HepG2 (cell line): ENCODE results near the gene SNX9. TPM values are rescaled to one million over a fixed set of nuclear protein-coding genes. Genes with fewer than 3 reads are reported as not detected.

Source experiments
- ATAC-seq: fragments of 200-7000 bp; cut with Tn5 transposase; 3 replicates; pipeline ENCODE4 v1.9.1; 2020; ENCODE audit warnings: mild to moderate bottlenecking, moderate library complexity
- BruUV-seq: library from RNA; stranded (reverse); fragments of 400-500 nt; replicated peaks from 2 replicates; lab custom pipeline; 2021; lab: Mats Ljungman, UMichigan
- CTCF ChIA-PET: fragments of 300-600 bp; formaldehyde crosslinking; extraction: SDS; loops from one replicate; lab custom pipeline; 2021; ENCODE audit warnings: low total read pairs, inconsistent platforms, low intra/inter-chr PET ratio; lab: Yijun Ruan, JAX
- POLR2A ChIA-PET: fragments of 350-600 bp; sonication (Branson Sonifier 250); formaldehyde crosslinking; loops from one replicate; lab custom pipeline; 2020; ENCODE audit warnings: antibody characterized with exemption, inconsistent platforms; lab: Yijun Ruan, JAX
- DNase-seq: peaks from one replicate; pipeline ENCODE4 v3.0.0-alpha.2; 2015; ENCODE audit warnings: low spot score
- FAIRE-seq: peaks from 3 replicates; lab custom pipeline; 2011; peaks lifted over from hg19 to GRCh38; lab: Jason Lieb, UNC
- H2AFZ ChIP-seq: one replicate; pipeline ENCODE4 v1.6.1; 2011; ENCODE audit warnings: low read length, inconsistent platforms
- H3K27ac ChIP-seq: fragments of 300-600 bp; 3 replicates; pipeline ENCODE4 v1.8.0; 2011; ENCODE audit warnings: mixed run types, mild to moderate bottlenecking, mixed read lengths, low read length, inconsistent platforms; ENCODE audit not compliant: insufficient read depth; ENCODE audit errors: extremely low read length
- H3K27me3 ChIP-seq, 2 experiments: fragments of 200-600 bp in 1 of 2; 2 replicates in 1 of 2; 3 replicates in 1 of 2; pipeline versions ENCODE4 v1.6.0 to v1.8.0; 2011; ENCODE audit warnings: low read length in 2 of 2, mild to moderate bottlenecking in 2 of 2, moderate library complexity in 2 of 2, inconsistent platforms in 1 of 2; ENCODE audit not compliant: insufficient read depth in 2 of 2, control insufficient read depth in 1 of 2
- H3K36me3 ChIP-seq, 2 experiments: fragments of 200-600 bp in 1 of 2; replicated peaks in 1 of 2; 2 replicates in 1 of 2; 3 replicates in 1 of 2; pipeline versions ENCODE4 v1.5.1 to v1.8.0; 2011; ENCODE audit warnings: low read length in 2 of 2, inconsistent platforms in 1 of 2; ENCODE audit not compliant: insufficient read depth in 2 of 2, control insufficient read depth in 1 of 2
- H3K4me1 ChIP-seq: 2 replicates; pipeline ENCODE4 v1.5.1; 2012; ENCODE audit warnings: low read length, inconsistent platforms; ENCODE audit not compliant: insufficient read depth
- H3K4me2 ChIP-seq: 2 replicates; pipeline ENCODE4 v1.6.0; 2011; ENCODE audit warnings: low read depth, low read length, inconsistent platforms
- H3K4me3 ChIP-seq, 3 experiments: fragments of 200-600 bp in 1 of 3; sonication (generic), shearing (Covaris generic) in 1 of 3; replicated peaks in 1 of 3; 2 replicates each; pipeline ENCODE4 v1.5.1; 2011 to 2016; ENCODE audit warnings: low read length in 3 of 3, inconsistent platforms in 2 of 3, low read depth in 2 of 3, mild to moderate bottlenecking in 2 of 3, control low read depth in 1 of 3, mixed read lengths in 1 of 3; ENCODE audit not compliant: insufficient read depth in 1 of 3
- H3K79me2 ChIP-seq: one replicate; pipeline ENCODE4 v1.6.1; 2011; ENCODE audit warnings: low read length, inconsistent platforms; ENCODE audit not compliant: insufficient read depth
- H3K9ac ChIP-seq: 2 replicates; pipeline ENCODE4 v1.6.0; 2011; ENCODE audit warnings: mild to moderate bottlenecking, low read depth, low read length, inconsistent platforms; ENCODE audit not compliant: insufficient read depth
- H3K9me3 ChIP-seq: 2 replicates; pipeline ENCODE4 v1.5.1; 2012; ENCODE audit warnings: mild to moderate bottlenecking, low read length
- H4K20me1 ChIP-seq: 2 replicates; pipeline ENCODE4 v1.6.0; 2011; ENCODE audit warnings: inconsistent platforms, mild to moderate bottlenecking, low read length, moderate library complexity; ENCODE audit not compliant: insufficient read depth
- DNMT1 ChIP-seq: sonication (generic); formaldehyde crosslinking; IDR thresholded peaks from 2 replicates; pipeline ENCODE4 v1.5.1; 2020; ENCODE audit warnings: mild to moderate bottlenecking, missing genetic modification reagents
- DPF2 ChIP-seq: sonication (generic); formaldehyde crosslinking; IDR thresholded peaks from 2 replicates; pipeline ENCODE4 v1.4.0; 2020; ENCODE audit warnings: mild to moderate bottlenecking, low read depth, missing genetic modification reagents, borderline replicate concordance
- FLYWCH1 ChIP-seq: sonication (generic); formaldehyde crosslinking; IDR thresholded peaks from 2 replicates; pipeline ENCODE4 v1.8.1; 2023; ENCODE audit warnings: mild to moderate bottlenecking, missing genetic modification reagents
- FOXC1 ChIP-seq: sonication (generic); formaldehyde crosslinking; IDR thresholded peaks from 2 replicates; pipeline ENCODE4 v1.8.0; 2022; ENCODE audit warnings: mild to moderate bottlenecking, missing genetic modification reagents, borderline replicate concordance
- HNRNPL ChIP-seq: fragments of 200-400 bp; formaldehyde crosslinking; IDR thresholded peaks from 2 replicates; pipeline ENCODE4 v1.6.1; 2017; ENCODE audit warnings: mild to moderate bottlenecking, low read depth, low read length
- IRF1 ChIP-seq: sonication (generic); formaldehyde crosslinking; IDR thresholded peaks from 2 replicates; pipeline ENCODE4 v1.4.0; 2020; ENCODE audit warnings: low read depth, mild to moderate bottlenecking, missing genetic modification reagents
- MXD3 ChIP-seq: IDR thresholded peaks from 2 replicates; pipeline ENCODE4 v1.6.1; 2016; ENCODE audit warnings: mild to moderate bottlenecking, missing biosample characterization, missing genetic modification reagents
- USF2 ChIP-seq, 2 experiments: sonication (generic) in 1 of 2; formaldehyde crosslinking in 1 of 2; IDR thresholded peaks; 2 replicates each; pipeline versions ENCODE4 v1.5.1 to v1.6.1; 2011 to 2020; ENCODE audit warnings: borderline replicate concordance in 1 of 2, low read depth in 1 of 2, low read length in 1 of 2, mild to moderate bottlenecking in 1 of 2, missing genetic modification reagents in 1 of 2, moderate library complexity in 1 of 2
- ZNF205 ChIP-seq: IDR thresholded peaks from 2 replicates; pipeline ENCODE4 v1.6.1; 2018; ENCODE audit warnings: missing biosample characterization, missing genetic modification reagents
- ZNF275 ChIP-seq: sonication (generic); formaldehyde crosslinking; IDR thresholded peaks from 2 replicates; pipeline ENCODE4 v1.8.0; 2022; ENCODE audit warnings: missing genetic modification reagents, mild to moderate bottlenecking, inconsistent platforms, borderline replicate concordance
- ZNF280B ChIP-seq: sonication (generic); formaldehyde crosslinking; IDR thresholded peaks from 2 replicates; pipeline ENCODE4 v1.5.0; 2020; ENCODE audit warnings: missing genetic modification reagents, mild to moderate bottlenecking, borderline replicate concordance
- ZNF292 ChIP-seq: sonication (generic); formaldehyde crosslinking; IDR thresholded peaks from 2 replicates; pipeline ENCODE4 v1.8.1; 2022; ENCODE audit warnings: mild to moderate bottlenecking, low read depth, missing genetic modification reagents, borderline replicate concordance
- ZSCAN21 ChIP-seq: sonication (generic); formaldehyde crosslinking; IDR thresholded peaks from 2 replicates; pipeline ENCODE4 v1.8.0; 2022; ENCODE audit warnings: mild to moderate bottlenecking, missing genetic modification reagents, moderate library complexity, borderline replicate concordance
- WGBS: methylation state at CpG from one replicate; pipeline ENCODE4 v1.1.6; 2017; ENCODE audit warnings: low lambda C conversion rate; 5-methylcytosine and 5-hydroxymethylcytosine counted together
- in situ Hi-C: cut with HindIII; loops from 2 replicates; pipeline ENCODE4 v1.10.0; 2017; ENCODE audit warnings: low pct_unique_long_range_greater_than_20kb; ENCODE audit not compliant: extremely low pct_ligation_motif_present
- intact Hi-C: fragments of 100-400 bp; cut with micrococcal nuclease; formaldehyde crosslinking; loops from one replicate; pipeline ENCODE4 v1.10.0; 2022; ENCODE audit not compliant: unreplicated experiment
- polyA plus RNA-seq, 8 experiments: library from polyadenylated mRNA; depleted of rRNA in 3 of 8; stranded (reverse) in 7 of 8; unstranded in 1 of 8; fragments of >200 nt; fragmentation: Illumina TruSeq in 4 of 8; extraction: Trizol in 4 of 8; gene quantifications; 2 replicates each; pipeline versions ENCODE4 v1.2.1 to v1.2.3, GENCODE V29; 2011 to 2016; ENCODE audit warnings: low read depth in 4 of 8, missing spikeins in 1 of 8, mixed read lengths in 1 of 8; ENCODE audit not compliant: insufficient read depth in 1 of 8
- total RNA-seq, 5 experiments: library from RNA; depleted of rRNA; stranded (reverse); fragments of >200 nt; fragmentation: Illumina TruSeq; extraction: Trizol; gene quantifications; 2 replicates each; pipeline ENCODE4 v1.2.3, GENCODE V29; 2016; ENCODE audit warnings: low read depth in 1 of 5

Gene SNX9
- total and polyA plus RNA-seq, 2 of the 13 experiments (the other 11 are each of a cell fraction or from before 2014, with no cell fraction given), result 21.9 to 36.0 TPM

DNA sequence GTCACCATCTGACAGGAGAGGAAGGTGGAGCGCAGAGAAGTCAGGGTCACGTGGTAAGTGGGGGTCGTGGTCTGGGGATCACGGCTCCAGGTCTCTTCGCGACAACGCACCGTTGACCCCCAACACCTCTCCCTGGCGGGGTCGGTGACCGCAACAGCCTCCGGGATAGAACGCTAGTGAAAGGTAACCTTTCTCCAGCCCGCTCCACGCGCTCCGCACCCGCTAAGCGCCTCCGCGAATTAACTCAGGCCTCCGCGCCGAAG lies 158.0 kb downstream of the SNX9 start:
- no peak; the same call in 2 of the 3 replicates for ATAC-seq
- in situ Hi-C loops, result loop anchor here (5.0 kb wide), 1 partner anchor 91 kb away; no protein-coding TSS in a partner anchor
- H3K36me3 ChIP-seq, result no peaks in the 10 kb centered on the region
- peak overlapping the region; percentile 95 for H3K4me2 ChIP-seq
- peak overlapping the region; percentile 2 to 88 (median 77); a peak in 5 of 6 replicates for H3K4me3 ChIP-seq
- peaks cover 36% of the 10 kb centered on the region for H3K79me2 ChIP-seq
- WGBS, result 47% methylated on average over 24 of the region's 24 CpGs
- FAIRE-seq, result no peak
- peaks cover 82% of the 10 kb centered on the region for H3K4me1 ChIP-seq
- DNase-seq, result no peak
- no peak overlapping the region for H2AFZ ChIP-seq
- H3K9ac ChIP-seq, result peak overlapping the region; percentile 97
- H3K9me3 ChIP-seq, result no peaks in the 10 kb centered on the region
- POLR2A ChIA-PET, result interaction anchor here (0.9 to 16.1 kb wide), 6 partner anchors 12 to 90 kb away, joined by 3 to 345 read pairs (median 8); no protein-coding TSS in a partner anchor
- BruUV-seq, result no TSS peak
- intact Hi-C loops, result loop anchor here (1.0 kb wide), 1 partner anchor 91 kb away; no protein-coding TSS in a partner anchor
- H4K20me1 ChIP-seq, result no peaks in the 10 kb centered on the region
- no peak overlapping the region for H3K27ac ChIP-seq
- CTCF ChIA-PET, result interaction anchor here (2.9 kb wide), 1 partner anchor 91 kb away, joined by 19 read pairs; no protein-coding TSS in a partner anchor
- peaks cover 6 to 13% of the 10 kb centered on the region in 2 experiments; a peak in 4 of 5 replicates for H3K27me3 ChIP-seq
- TF ChIP-seq ZNF292 (CRISPR knock-in tag) (0 out of 2 replicates have a peak, but pooled peaks have one; percentile 14), FLYWCH1 (0 out of 2 replicates have a peak, but pooled peaks have one; percentile 7), FOXC1 (CRISPR knock-in tag) (0 out of 2 replicates have a peak, but pooled peaks have one; percentile 58), ZNF280B (CRISPR knock-in tag) (peak; percentile 81; the same call in 1 of the 2 replicates), USF2 (IDR thresholded peaks at IDR 0.05; ENCODE audit: low read depth, low read length) (peak; percentile 59), USF2 (CRISPR knock-in tag; IDR thresholded peaks at IDR 0.05; ENCODE audit: borderline replicate concordance) (no peak; the same call in 1 of the 2 replicates), DPF2 (peak; percentile 39; the same call in 1 of the 2 replicates), DNMT1 (CRISPR knock-in tag) (peak; percentile 59; the same call in 1 of the 2 replicates), IRF1 (CRISPR knock-in tag) (0 out of 2 replicates have a peak, but pooled peaks have one; percentile 48), HNRNPL (0 out of 2 replicates have a peak, but pooled peaks have one; percentile 20), ZSCAN21 (CRISPR knock-in tag) (0 out of 2 replicates have a peak, but pooled peaks have one; percentile 3), MXD3 (0 out of 2 replicates have a peak, but pooled peaks have one; percentile 17), ZNF205 (CRISPR knock-in tag) (peak; percentile 38; the same call in 1 of the 2 replicates), ZNF275 (CRISPR knock-in tag) (0 out of 2 replicates have a peak, but pooled peaks have one; percentile 8)
